Osteocyte (in vitro differentiated cells): ENCODE results near the gene MASP2. TPM values are rescaled to one million over a fixed set of nuclear protein-coding genes. Genes with fewer than 3 reads are reported as not detected.

Source experiments
- DNase-seq: peaks from one replicate; pipeline ENCODE4 v3.0.0; 2021; ENCODE audit warnings: mixed read lengths; ENCODE audit not compliant: unreplicated experiment; ENCODE audit errors: extremely low spot score
- H3K27ac Mint-ChIP-seq: one replicate; pipeline ENCODE4 v1.8.0; 2021; ENCODE audit warnings: mild to moderate bottlenecking, mixed read lengths; ENCODE audit not compliant: unreplicated experiment
- H3K27me3 Mint-ChIP-seq: one replicate; pipeline ENCODE4 v1.8.0; 2021; ENCODE audit warnings: mixed read lengths; ENCODE audit not compliant: unreplicated experiment
- H3K36me3 Mint-ChIP-seq: one replicate; pipeline ENCODE4 v1.8.0; 2021; ENCODE audit warnings: mixed read lengths; ENCODE audit not compliant: unreplicated experiment
- H3K4me1 Mint-ChIP-seq: one replicate; pipeline ENCODE4 v1.8.0; 2021; ENCODE audit warnings: mixed read lengths; ENCODE audit not compliant: unreplicated experiment
- H3K4me3 Mint-ChIP-seq: one replicate; pipeline ENCODE4 v1.8.0; 2021; ENCODE audit warnings: mild to moderate bottlenecking, moderate library complexity, mixed read lengths; ENCODE audit not compliant: unreplicated experiment
- H3K9me3 Mint-ChIP-seq: one replicate; pipeline ENCODE4 v1.8.0; 2021; ENCODE audit warnings: mixed read lengths; ENCODE audit not compliant: unreplicated experiment
- CTCF ChIP-seq: fragments of 200-600 bp; sonication (generic); IDR thresholded peaks from 2 replicates; pipeline ENCODE4 v1.5.0; 2021; ENCODE audit warnings: antibody characterized with exemption, mild to moderate bottlenecking, moderate library complexity
- total RNA-seq: library from RNA; stranded (reverse); gene quantifications from 2 replicates; pipeline ENCODE4 v1.2.1, GENCODE V29; 2021

The MASP2 gene
- total RNA-seq, 1 donor from 2014 or later: not detected

- TF ChIP-seq CTCF: peak; percentile 64
- peaks cover 11% of the 10 kb centered on the region for H3K36me3 Mint-ChIP-seq
- H3K4me3 Mint-ChIP-seq: peak within 1 kb of the TSS; percentile 94
- no peaks in the 10 kb centered on the region for H3K27me3 Mint-ChIP-seq
- peaks cover 16% of the 10 kb centered on the region for H3K4me1 Mint-ChIP-seq
- peak within 1 kb of the TSS; percentile 90 for H3K27ac Mint-ChIP-seq
- peak; percentile 95 for DNase-seq
- H3K9me3 Mint-ChIP-seq: no peaks in the 10 kb centered on the region
These were observed 13.2 kb upstream of the MASP2 start, which contains the start of gene SRM for GRCh38 chr1:11059968-11060830. SRM (minus strand) TSS chr1:11060018; CDS start chr1:11059943, 75 bp downstream.

DNA sequence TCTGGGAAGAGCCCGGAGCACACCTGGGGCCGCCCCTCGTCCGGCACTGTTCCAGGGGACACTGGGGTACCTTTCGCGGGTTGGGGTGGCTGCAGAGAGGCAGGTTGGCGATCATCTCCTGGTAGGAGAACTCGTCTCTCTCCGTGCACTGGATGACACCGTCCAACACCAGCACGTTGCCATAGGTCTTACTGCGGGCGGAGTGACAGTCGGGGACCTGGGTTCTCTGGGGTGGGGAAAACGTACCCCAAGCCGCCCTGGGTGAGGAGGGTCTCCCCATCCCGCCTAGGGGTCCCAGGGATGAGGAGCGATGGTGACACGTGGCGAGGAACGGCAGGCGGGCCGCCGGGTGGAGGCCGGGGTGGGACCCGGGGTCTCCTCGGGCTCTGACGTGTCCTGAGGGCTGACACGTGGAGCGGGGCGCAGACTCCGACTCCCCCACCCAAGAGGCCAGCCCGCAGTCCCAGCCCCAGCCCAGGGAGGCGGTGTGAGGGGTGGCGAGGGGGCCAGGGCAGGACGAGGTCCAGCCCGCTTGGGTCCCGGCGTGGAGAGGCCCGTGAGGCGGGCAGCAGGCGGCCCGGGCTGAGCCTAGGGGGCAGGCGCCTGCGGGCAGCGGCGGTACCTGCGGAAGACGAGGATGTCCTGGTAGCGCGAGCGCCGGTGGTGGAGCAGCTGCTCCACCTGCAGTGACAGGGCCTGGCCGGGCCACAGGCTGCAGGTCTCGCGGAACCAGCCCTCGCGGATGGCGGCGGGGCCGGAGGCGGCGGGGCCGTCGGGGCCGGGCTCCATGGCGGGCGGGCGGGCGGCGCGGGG is 12.3 kb upstream of the MASP2 start:
- Mint-ChIP-seq H3K4me1 (peaks cover 16% of the 10 kb centered on the region), H3K27me3 (no peaks in the 10 kb centered on the region), H3K4me3 (peak overlapping the region; percentile 94), H3K27ac (peak overlapping the region; percentile 77), H3K36me3 (peaks cover 9% of the 10 kb centered on the region), H3K9me3 (no peaks in the 10 kb centered on the region)
- DNase-seq: no peak
- no peak for TF ChIP-seq CTCF

DNA sequence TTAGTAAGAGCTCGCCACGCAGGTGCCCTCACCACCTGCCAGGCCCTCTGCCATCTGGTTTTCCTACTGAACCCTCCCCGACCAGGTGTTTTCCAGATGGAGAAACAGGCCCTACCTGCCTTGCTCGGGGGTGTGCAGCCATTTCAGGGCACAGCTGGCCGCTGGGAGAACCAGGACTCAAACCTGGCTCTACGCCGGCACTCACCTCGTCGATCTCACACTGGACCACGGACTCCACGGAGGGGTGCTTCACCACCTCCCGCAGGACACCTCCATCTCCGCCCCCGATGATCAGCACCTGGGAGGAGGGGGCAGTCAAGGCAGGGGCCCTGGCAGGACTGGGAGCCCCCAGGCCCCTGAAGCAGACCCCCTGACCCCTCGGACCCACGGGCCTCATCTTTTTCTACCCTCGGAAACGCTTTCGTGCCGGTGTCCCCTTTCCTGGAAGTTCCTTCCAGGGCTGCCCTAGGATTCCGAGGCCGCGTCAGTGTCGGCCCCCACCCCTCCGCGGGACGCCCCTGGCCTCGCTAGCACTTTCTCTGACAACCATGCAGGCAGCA is 11.6 kb upstream of the MASP2 start:
- H3K36me3 Mint-ChIP-seq: peaks cover 11% of the 10 kb centered on the region
- peak overlapping the region; percentile 94 for H3K4me3 Mint-ChIP-seq
- no peaks in the 10 kb centered on the region for H3K9me3 Mint-ChIP-seq
- no peak for TF ChIP-seq CTCF
- peaks cover 16% of the 10 kb centered on the region for H3K4me1 Mint-ChIP-seq
- peak overlapping the region; percentile 77 for H3K27ac Mint-ChIP-seq
- H3K27me3 Mint-ChIP-seq: no peaks in the 10 kb centered on the region
- no peak for DNase-seq

DNA sequence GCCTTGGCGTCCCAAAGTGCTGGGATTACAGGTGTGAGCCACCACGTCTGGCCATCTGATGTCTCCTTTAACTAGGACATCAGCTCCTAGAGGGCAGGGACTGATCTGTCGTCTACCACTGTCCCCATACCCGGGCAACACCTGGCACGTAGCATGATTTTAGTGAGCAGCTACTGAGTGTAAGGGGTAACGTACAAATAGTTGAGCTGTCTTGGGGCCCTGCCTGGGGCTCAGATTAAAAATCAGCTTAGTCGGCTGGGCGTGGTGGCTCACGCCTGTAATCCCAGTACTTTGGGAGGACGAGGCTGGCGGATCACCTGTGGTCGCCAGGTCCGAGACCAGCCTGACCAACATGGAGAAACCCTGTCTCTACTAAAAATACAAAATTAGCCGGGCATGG is 11.0 kb upstream of the MASP2 start:
- Mint-ChIP-seq H3K4me1 (peaks cover 16% of the 10 kb centered on the region), H3K27ac (no peak overlapping the region), H3K27me3 (no peaks in the 10 kb centered on the region), H3K9me3 (no peaks in the 10 kb centered on the region), H3K36me3 (peaks cover 8% of the 10 kb centered on the region), H3K4me3 (peak overlapping the region; percentile 94)
- DNase-seq: no peak
- TF ChIP-seq CTCF: no peak
